Astrocyte of the cerebellum (primary cell): ENCODE results near the gene TPX2.

ENCODE experiments used
- DNase-seq: peaks from one replicate; pipeline ENCODE4 v3.0.0-alpha.2; 2011; ENCODE audit warnings: low read depth
- H3K4me3 ChIP-seq: 2 replicates; pipeline ENCODE4 v1.5.1; 2011; ENCODE audit warnings: mild to moderate bottlenecking, low read depth, low read length, moderate library complexity
- in situ Hi-C: cut with HindIII; loops from 2 replicates; pipeline ENCODE4 v1.10.0; 2017; ENCODE audit warnings: low sequenced_read_pairs
- TF ChIP-seq, protein P1 (sequence below): IDR thresholded peaks from 2 replicates; pipeline ENCODE4 v1.5.1; 2012; ENCODE audit warnings: low read length, low read depth, moderate library complexity, mild to moderate bottlenecking; ENCODE audit errors: missing control alignments

TPX2 gene

GRCh38 chr20:31769681-31770080 is 30.6 kb downstream of the TPX2 start:
- DNase-seq, result no peak
- in situ Hi-C loops, result no loop called here
- H3K4me3 ChIP-seq, result no peak overlapping the region
- TF ChIP-seq, protein P1, sequence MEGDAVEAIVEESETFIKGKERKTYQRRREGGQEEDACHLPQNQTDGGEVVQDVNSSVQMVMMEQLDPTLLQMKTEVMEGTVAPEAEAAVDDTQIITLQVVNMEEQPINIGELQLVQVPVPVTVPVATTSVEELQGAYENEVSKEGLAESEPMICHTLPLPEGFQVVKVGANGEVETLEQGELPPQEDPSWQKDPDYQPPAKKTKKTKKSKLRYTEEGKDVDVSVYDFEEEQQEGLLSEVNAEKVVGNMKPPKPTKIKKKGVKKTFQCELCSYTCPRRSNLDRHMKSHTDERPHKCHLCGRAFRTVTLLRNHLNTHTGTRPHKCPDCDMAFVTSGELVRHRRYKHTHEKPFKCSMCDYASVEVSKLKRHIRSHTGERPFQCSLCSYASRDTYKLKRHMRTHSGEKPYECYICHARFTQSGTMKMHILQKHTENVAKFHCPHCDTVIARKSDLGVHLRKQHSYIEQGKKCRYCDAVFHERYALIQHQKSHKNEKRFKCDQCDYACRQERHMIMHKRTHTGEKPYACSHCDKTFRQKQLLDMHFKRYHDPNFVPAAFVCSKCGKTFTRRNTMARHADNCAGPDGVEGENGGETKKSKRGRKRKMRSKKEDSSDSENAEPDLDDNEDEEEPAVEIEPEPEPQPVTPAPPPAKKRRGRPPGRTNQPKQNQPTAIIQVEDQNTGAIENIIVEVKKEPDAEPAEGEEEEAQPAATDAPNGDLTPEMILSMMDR, result no peak

- no peak overlapping the region for H3K4me3 ChIP-seq
- in situ Hi-C loops, result no loop called here
Observed at GRCh38 chr20:31770243-31770642, 31.2 kb downstream of the TPX2 start.

GRCh38 chr20:31774408-31774807 is 35.3 kb downstream of the TPX2 start:
- in situ Hi-C loops, result no loop called here
- H3K4me3 ChIP-seq, result no peak overlapping the region
- no peak for DNase-seq
- TF ChIP-seq, protein P1, result no peak

More at GRCh38 chr20:31770243-31770642, 31.2 kb downstream of the TPX2 start:
- TF ChIP-seq, protein P1, result no peak
- DNase-seq, result no peak

- DNase-seq, result no peak
- no peak overlapping the region for H3K4me3 ChIP-seq
- TF ChIP-seq, protein P1, result no peak
- in situ Hi-C loops, result no loop called here
Observed at GRCh38 chr20:31780839-31781238, 41.7 kb downstream of the TPX2 start.

- no peak for DNase-seq
- TF ChIP-seq, protein P1, result no peak
- in situ Hi-C loops, result no loop called here
- no peak overlapping the region for H3K4me3 ChIP-seq
Observed at GRCh38 chr20:31781945-31782344, 42.9 kb downstream of the TPX2 start.

GRCh38 chr20:31784354-31785044 is 45.4 kb downstream of the TPX2 start:
- TF ChIP-seq, protein P1, result no peak
- in situ Hi-C loops, result no loop called here
- no peak overlapping the region for H3K4me3 ChIP-seq
- no peak for DNase-seq
